HG03066 (cell line): ENCODE results near the gene HSD17B11.
"Not testable (repeated sequence)": the region's sequence is repeated elsewhere in the genome, so short reads cannot be mapped to it uniquely, and the experiment has no call there.

Experiments used
- ATAC-seq: cut with Tn5 transposase; IDR thresholded peaks from one replicate; pipeline ENCODE4 v1.9.1; 2021; ENCODE audit warnings: low read depth; ENCODE audit not compliant: unreplicated experiment

The HSD17B11 gene

DNA sequence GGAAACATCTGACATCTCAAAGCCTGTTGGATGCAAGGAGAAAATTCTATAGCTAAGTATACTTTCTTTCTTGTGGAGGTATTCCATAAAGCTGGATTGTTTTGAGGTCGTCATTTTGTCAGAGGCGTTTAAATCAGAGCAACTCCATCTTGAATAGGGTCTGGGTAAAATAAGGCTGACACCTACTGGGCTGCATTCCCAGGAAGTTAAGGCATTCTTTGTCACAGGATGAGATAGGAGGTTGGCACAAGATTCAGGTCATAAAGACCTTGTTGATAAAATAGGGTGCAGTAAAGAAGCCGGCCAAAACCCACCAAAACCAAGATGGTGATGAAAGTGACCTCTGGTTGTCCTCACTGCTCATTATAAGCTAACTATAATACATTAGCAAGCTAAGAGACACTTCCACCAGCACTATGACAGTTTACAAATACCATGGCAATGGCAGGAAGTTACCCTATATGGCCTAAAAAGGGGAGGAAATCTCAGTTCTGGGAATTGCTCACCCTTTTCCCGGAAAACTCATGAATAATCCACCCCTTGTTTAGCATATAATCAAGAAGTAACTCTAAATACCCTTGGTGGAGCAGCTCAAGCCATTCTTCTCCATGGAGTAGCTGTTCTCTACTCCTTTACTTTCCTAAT, 80.2 kb downstream of the HSD17B11 start:
- no peak for ATAC-seq

DNA sequence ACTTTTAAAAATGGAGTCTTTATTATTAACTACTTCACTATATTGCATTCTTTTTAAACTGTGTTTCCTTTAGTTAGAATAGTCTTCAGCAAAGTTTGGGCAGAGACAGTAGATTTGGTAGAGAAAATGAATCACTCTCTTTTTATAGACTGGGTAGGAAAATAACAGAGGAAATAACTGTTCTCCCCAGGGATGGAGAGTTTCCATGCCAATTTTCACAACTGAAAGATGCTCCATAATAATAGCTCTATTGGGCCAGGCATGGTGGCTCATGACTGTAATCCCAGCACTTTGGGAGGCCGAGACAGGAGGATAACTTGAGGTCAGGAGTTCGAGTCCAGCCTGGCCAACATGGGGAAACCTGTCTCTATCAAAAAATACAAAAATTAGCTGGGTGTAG, 81.4 kb downstream of the HSD17B11 start:
- ATAC-seq: no peak

DNA sequence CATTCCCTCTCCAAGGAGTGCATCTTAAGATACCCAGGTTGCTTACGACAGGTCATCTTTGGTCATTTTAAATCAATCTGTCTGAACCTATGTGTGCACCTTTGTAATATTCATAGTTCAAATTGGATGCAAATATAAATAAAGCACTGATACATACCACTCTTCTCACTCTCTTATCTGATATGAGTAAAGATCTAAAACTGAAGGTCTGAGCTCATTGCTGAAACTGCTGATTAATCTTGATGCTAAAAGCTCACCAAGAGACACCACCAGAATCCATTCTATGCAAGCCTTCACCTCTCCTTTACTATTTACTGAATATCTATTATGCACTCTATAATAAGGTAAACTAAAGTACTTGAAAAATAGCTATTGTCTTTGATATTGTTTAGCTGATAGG, 84.9 kb downstream of the HSD17B11 start:
- no peak for ATAC-seq

DNA sequence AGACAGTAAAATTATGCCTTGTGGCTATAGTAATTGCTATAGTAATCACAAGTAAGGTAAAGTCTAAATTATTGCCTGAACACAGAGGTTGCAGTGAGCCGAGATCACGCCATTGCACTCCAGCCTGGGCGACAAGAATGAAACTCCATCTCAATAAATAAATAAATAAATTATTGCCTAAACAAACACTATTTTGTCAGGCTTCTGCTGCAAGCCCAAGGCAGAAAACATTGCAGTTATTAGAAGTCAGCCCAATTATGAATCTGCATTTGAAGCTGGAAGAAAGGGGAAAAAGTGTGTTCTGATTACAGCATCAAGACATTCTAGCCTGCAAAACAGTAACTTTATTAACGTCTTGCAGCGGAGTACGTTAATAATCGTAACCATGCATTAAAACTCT, 85.4 kb downstream of the HSD17B11 start:
- no peak for ATAC-seq

DNA sequence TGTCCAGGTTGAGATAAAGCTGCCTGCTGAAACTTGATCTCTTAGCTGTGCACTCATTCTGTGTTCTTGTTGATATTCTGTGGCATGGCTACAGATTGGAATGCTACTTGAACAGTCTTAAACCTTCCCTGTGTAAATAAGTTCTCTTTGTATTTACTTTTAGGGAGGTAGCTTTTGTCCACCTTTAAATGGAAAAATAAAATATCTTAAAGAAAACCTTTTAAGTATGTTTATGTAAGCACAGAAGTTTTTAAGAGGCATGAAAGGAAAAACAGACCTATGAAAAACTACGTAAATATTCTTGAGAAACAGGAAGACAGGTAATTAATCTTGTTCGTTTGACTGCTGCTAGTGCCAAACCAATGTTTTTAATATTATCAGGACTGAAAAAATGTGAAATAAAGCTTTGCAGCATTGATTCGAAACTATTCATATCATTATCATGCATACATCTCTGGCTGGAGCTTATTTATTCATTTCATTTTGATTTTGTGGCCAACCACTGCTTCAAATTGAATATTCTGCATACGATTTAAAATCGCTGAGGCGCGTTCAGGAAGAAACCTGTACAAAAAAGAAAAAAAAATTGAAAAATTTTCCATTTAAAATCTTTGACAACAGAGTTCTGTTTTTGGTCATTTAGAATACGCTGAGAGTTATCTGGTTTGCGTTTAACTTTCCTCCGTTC, 86.1 kb downstream of the HSD17B11 start:
- ATAC-seq: no peak

DNA sequence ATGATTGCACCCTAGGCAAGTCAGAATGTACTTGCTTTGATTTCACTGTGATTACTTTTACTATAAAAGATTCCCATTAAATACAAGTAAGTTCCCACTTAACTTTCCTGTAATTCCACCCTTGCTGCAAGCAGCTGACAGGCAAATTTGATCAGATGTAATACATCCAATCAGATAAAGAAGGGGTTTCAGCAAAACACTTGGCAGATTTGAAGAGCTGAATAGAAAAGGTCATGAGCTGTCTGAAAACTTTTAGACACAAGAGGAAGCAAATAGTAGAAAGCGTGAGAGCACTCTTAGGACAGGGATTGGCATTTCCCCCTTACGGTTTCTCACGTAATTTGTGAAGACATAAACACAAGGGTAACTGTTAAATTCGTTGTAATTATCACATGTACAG, 91.1 kb downstream of the HSD17B11 start:
- no peak for ATAC-seq

DNA sequence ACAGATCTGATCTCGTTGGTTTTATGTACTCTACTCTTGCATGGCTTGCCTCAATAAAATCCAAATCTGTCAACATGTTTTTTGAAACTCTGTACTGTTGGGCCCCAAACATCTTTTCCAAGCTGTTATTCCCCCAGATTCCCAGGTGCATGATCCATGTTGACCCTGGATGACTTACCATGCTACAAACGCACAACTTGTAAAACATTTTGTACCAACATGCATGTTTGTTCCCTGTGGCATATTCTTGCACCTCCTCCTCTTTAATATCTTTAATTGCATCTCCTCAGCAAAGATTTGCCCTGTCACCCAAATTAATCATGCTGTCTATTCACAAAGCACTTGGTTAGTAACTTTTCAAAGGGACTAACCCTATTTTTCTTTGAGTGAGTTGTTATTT, 92.6 kb downstream of the HSD17B11 start:
- no peak for ATAC-seq

DNA sequence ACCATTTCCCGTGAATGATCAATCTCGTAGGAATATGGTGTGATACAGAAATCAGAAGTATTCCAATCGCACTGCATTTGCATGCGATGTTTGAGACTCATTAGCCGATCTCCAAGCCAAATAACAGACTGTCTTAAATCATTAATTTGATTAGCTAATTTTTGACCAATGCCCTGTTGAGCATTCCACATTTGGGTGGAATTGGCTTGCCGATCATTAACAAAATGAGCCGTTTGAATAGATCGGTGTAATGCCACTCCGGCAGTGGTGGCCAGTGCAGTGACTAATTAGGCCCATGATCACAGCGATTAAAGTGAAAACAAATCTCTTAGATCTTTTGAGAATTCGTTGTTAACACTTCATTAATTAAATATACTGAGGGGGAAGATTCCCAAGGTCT, 96.1 kb downstream of the HSD17B11 start:
- not testable (repeated sequence) for ATAC-seq

DNA sequence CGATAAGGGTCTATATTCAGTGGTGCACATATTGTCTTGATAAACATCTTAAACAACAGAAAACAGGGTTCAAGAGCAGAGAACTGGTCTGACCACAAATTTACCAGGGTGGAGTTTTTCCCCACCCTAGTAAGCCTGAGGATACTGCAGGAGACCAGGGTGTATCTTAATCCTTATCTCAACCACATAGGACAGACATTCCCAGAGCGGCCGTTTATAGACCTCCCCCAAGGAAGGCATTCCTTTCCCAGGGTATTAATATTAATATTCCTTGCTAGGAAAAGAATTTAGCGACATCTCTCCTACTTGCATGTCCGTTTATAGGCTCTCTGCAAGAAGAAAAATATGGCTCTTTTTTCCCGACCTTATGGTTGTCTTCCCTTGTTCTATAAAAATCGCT, 97.1 kb downstream of the HSD17B11 start:
- ATAC-seq: not testable (repeated sequence)

DNA sequence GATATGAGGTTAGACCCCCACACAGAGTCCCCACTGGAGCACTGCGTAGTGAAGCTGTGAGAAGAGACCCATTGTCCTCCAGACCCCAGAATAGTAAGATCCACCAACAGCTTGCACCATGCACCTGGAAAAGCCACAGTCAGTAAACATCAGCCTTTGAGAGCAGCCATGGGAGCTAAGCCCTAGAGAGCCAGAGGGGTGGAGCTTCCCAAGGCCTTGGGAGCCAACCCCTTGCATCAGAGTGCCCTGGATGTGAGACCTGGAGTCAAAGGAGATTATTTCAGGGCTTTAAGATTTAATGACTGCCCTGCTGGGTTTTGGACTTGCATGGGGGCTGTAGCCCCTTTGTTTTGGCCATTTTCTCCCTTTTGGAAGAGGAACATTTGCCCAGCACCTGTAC, 104.0 kb downstream of the HSD17B11 start:
- no peak for ATAC-seq
